Spleen (tissue), 7 donors: ENCODE results near the gene POLR1H.

Experiments
- CTCF ChIP-seq, 11 experiments: fragments of 200-600 bp in 7 of 11; fragments of 450-650 bp in 4 of 11; sonication (generic) in 4 of 11; IDR thresholded peaks in 8 of 11; conservative IDR thresholded peaks in 3 of 11; 1 replicate in 7 of 11; 2 replicates in 4 of 11; pipeline versions ENCODE4 v1.4.0 to v1.8.0; 2016 to 2021; ENCODE audit warnings: antibody characterized with exemption in 11 of 11, inconsistent platforms in 4 of 11, mild to moderate bottlenecking in 1 of 11
- POLR2A ChIP-seq, 3 donors: fragments of 450-650 bp; IDR thresholded peaks; one replicate each; pipeline ENCODE4 v1.5.1; 2017; ENCODE audit warnings: antibody characterized with exemption in 3 of 3, mild to moderate bottlenecking in 1 of 3
- POLR2AphosphoS5 ChIP-seq, 3 donors: sonication (generic); formaldehyde crosslinking; IDR thresholded peaks; one replicate each; pipeline ENCODE4 v1.5.1; 2017; ENCODE audit warnings: antibody characterized with exemption in 3 of 3
- donor health status: DM: no; HTN: no; CAD: no; lungs with moderate emphysema.
- donor health status: DM: no; HTN: no; CAD: no.
- donor health status: DM: no; HTN: no; CAD: no.

- TF ChIP-seq CTCF (IDR thresholded peaks at IDR 0.05 in 8 of 11, conservative IDR thresholded peaks at IDR 0.05 in 3 of 11), result no peak
- TF ChIP-seq POLR2A (IDR thresholded peaks at IDR 0.05), result no peak
- no peak for TF ChIP-seq POLR2AphosphoS5 (IDR thresholded peaks at IDR 0.05)
These were observed 17.3 kb upstream of the POLR1H start for GRCh38 chr6:30043744-30044143.
